Right lobe of liver (tissue), 6 donors: Measurements from ENCODE around the gene IL34. TPM values are rescaled to one million over a fixed set of nuclear protein-coding genes. Genes with fewer than 3 reads are reported as not detected.

ENCODE experiments used
- ATAC-seq, 4 donors: fragments of 200-7000 bp; cut with Tn5 transposase; one replicate each; pipeline ENCODE4 v1.9.1; 2020; ENCODE audit warnings: mild to moderate bottlenecking in 4 of 4, moderate library complexity in 4 of 4
- DNase-seq, 3 donors: peaks; one replicate each; pipeline ENCODE4 v3.0.0-alpha.2; 2020
- H3K27ac ChIP-seq, 3 donors: fragments of 200-600 bp; one replicate each; pipeline ENCODE4 v1.8.0; 2022
- H3K27me3 ChIP-seq, 2 donors: fragments of 200-600 bp; one replicate each; pipeline ENCODE4 v1.8.0; 2022
- H3K36me3 ChIP-seq, 4 donors: fragments of 200-600 bp; sonication (generic) in 1 of 4; one replicate each; pipeline versions ENCODE4 v1.5.1 to v1.8.0; 2017 to 2022; ENCODE audit warnings: control low read depth in 1 of 4
- H3K4me1 ChIP-seq, 4 donors: fragments of 200-600 bp; sonication (generic) in 1 of 4; one replicate each; pipeline versions ENCODE4 v1.5.1 to v1.8.0; 2017 to 2022; ENCODE audit warnings: control low read depth in 1 of 4
- H3K4me3 ChIP-seq, 3 donors: fragments of 200-600 bp; one replicate each; pipeline ENCODE4 v1.8.0; 2022
- H3K9me3 ChIP-seq, 4 donors: fragments of 200-600 bp; sonication (generic) in 1 of 4; one replicate each; pipeline versions ENCODE4 v1.5.1 to v1.8.0; 2017 to 2022; ENCODE audit warnings: control low read depth in 1 of 4
- POLR2A ChIP-seq: fragments of 450-650 bp; IDR thresholded peaks from one replicate; pipeline ENCODE4 v1.6.1; 2017; ENCODE audit warnings: antibody characterized with exemption, mild to moderate bottlenecking
- WGBS: methylation state at CpG from one replicate; pipeline ENCODE4 v1.1.6; 2018; ENCODE audit warnings: low coverage, low lambda C conversion rate; ENCODE audit not compliant: insufficient coverage; ENCODE audit errors: missing lambda C conversion rate; 5-methylcytosine and 5-hydroxymethylcytosine counted together
- intact Hi-C, 2 donors: fragments of 100-400 bp; cut with DNase I; formaldehyde crosslinking; loops; one replicate each; pipeline versions ENCODE4 v1.11.2 to v1.14.1; 2022
- total RNA-seq, 6 experiments: library from RNA; depleted of rRNA in 2 of 6; stranded (reverse); fragments of >200 nt in 2 of 6; fragmentation: NEBNext Ultra II Directional in 3 of 6; extraction: Animal tissue kit (Norgen Biotek cat#: 25700) in 3 of 6; gene quantifications; one replicate each; pipeline versions ENCODE4 v1.1.0 to v1.2.4, GENCODE V29; 2016 to 2023
- TF ChIP-seq, protein P1 (sequence below), 4 donors: fragments of 200-600 bp in 3 of 4; fragments of 450-650 bp in 1 of 4; IDR thresholded peaks; one replicate each; pipeline versions ENCODE4 v1.5.1 to v1.8.0; 2016 to 2022; ENCODE audit warnings: antibody characterized with exemption in 4 of 4, mild to moderate bottlenecking in 2 of 4
- donor health status: DM: no; HTN: yes; CAD: no.
- donor health status: DM: no; HTN: no; CAD: no.
- donor health status: DM: no; HTN: no; CAD: no.
- donor health status: DM: no; HTN: yes; CAD: no.
- donor health status: DM: no; HTN: yes; CAD: no.

Gene IL34
- total RNA-seq, 6 experiments from 2014 or later = 0.27 to 1.1 (median 0.49) TPM

DNA sequence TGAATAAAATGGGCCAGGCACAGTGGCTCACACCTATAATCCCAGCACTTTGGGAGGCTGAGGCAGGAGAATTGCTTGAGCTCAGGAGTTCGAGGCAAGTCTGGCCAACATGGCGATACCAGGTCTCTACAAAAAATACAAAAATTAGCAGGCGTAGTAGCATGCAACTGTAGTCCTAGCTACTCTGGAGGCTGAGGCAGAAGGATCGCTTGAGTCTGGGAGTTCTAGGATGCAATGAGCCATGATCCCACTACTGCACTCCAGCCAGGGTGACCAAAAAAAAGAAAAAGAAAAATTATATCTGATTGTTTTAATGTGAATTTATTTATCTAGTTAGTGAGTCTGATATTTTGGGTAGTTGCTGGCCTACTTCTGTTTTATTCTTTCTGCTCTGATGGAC, 7.0 kb downstream of the IL34 start:
- Histone ChIP-seq H3K4me3 (no peak overlapping the region), H3K36me3 (no peaks in the 10 kb centered on the region), H3K27me3 (no peaks in the 10 kb centered on the region), H3K4me1 (peaks cover 0 to 4% (median under 1%) of the 10 kb centered on the region in 4 donors), H3K27ac (no peak overlapping the region), H3K9me3 (no peaks in the 10 kb centered on the region)
- TF ChIP-seq, protein P1, sequence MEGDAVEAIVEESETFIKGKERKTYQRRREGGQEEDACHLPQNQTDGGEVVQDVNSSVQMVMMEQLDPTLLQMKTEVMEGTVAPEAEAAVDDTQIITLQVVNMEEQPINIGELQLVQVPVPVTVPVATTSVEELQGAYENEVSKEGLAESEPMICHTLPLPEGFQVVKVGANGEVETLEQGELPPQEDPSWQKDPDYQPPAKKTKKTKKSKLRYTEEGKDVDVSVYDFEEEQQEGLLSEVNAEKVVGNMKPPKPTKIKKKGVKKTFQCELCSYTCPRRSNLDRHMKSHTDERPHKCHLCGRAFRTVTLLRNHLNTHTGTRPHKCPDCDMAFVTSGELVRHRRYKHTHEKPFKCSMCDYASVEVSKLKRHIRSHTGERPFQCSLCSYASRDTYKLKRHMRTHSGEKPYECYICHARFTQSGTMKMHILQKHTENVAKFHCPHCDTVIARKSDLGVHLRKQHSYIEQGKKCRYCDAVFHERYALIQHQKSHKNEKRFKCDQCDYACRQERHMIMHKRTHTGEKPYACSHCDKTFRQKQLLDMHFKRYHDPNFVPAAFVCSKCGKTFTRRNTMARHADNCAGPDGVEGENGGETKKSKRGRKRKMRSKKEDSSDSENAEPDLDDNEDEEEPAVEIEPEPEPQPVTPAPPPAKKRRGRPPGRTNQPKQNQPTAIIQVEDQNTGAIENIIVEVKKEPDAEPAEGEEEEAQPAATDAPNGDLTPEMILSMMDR (IDR thresholded peaks at IDR 0.05) = no peak
- no peak for TF ChIP-seq POLR2A
- intact Hi-C loops = loop anchor here in 1 of 2 donors (5.0 kb wide), 1 partner anchor 126 kb away; no protein-coding TSS in a partner anchor
- no peak for DNase-seq
- WGBS = 54% methylated on average over 2 of the region's 4 CpGs
- ATAC-seq = no peak

DNA sequence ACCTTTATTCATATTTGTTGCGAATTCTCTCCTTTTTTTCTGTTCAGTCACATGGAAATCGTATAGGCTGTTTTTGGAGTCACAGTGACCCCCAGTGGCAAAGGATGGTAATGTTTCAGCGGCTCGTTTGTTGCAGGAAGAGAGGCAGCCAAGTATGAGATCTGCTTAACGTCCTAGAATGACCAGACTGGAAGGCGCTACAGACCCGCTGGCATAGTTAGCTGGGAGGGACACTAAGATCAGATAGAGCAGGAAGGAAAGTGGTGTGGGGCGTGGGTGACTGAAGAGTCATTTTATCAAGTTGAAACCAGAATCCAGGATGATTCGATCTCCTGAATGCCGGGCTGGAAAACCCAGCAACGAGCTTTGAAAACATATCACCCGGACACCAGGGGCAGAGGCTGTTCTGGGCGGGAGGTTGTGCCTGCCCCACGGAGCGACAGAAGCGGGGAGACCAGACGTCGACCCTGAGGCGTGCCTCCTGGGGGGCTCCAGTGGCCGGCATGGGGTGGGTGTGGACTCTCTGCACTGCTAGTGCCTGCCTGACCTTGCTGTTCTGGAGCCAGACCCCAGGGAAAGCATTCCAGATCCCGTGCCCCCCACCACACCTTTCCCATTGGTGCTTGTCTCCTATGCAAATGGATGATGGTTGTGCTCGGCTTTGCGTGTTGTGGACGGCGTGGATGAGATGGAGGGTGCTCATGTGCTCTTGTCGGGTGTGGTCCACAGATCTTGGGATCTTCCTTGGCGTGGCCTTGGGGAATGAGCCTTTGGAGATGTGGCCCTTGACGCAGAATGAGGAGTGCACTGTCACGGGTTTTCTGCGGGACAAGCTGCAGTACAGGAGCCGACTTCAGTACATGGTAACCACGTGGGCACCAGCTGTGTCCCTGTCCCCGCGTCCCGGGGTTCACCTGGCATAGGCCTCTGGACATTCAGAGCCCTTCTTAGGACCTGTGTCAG, 7.7 kb downstream of the IL34 start:
- Histone ChIP-seq H3K9me3 (no peaks in the 10 kb centered on the region), H3K4me3 (peak overlapping the region in 1 of 3 donors; percentile 23), H3K4me1 (peaks cover 0 to 4% (median under 1%) of the 10 kb centered on the region in 4 donors), H3K27ac (no peak overlapping the region), H3K36me3 (no peaks in the 10 kb centered on the region), H3K27me3 (no peaks in the 10 kb centered on the region)
- DNase-seq (peak in 1 of 3 donors; percentile 80), ATAC-seq (peak; percentile 88 to 96 (median 90))
- 3% methylated on average over 13 of the region's 35 CpGs for WGBS
- intact Hi-C loops = loop anchor here in 1 of 2 donors (5.0 kb wide), 1 partner anchor 127 kb away; no protein-coding TSS in a partner anchor
- TF ChIP-seq POLR2A = no peak
- TF ChIP-seq, protein P1 (IDR thresholded peaks at IDR 0.05) = peak; percentile 83 to 96 (median 90)

DNA sequence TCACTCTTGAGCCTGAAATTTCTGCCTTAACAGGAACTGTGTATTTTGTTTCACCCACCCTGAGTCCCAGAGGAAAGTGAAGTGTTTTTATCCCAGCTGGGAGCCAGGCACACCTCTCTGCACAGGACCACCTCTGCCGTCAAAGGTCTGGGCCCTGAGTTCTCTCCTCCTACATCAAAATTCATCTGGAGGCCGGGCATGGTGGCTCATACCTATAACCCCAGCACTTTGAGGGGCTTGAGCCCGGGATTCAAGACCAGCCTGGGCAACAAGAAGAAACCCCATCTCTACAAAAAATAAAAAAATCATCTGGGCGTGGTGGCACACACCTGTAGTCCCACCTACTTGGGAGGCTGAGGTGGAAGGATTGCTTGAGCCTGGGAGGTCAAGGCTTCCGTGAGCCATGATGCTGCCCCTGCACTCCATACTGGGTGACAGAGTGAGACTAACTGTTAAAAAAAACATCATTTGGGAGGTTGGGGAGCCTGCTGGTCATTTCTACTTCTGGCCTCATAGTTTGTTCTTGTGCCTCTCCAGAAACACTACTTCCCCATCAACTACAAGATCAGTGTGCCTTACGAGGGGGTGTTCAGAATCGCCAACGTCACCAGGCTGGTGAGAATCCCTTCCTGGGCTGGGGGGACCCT, 9.8 kb downstream of the IL34 start:
- WGBS = 80% methylated on average over 5 of the region's 8 CpGs
- Histone ChIP-seq H3K27me3 (no peaks in the 10 kb centered on the region), H3K36me3 (no peaks in the 10 kb centered on the region), H3K9me3 (no peaks in the 10 kb centered on the region), H3K4me1 (peaks cover 0 to 4% (median under 1%) of the 10 kb centered on the region in 4 donors), H3K27ac (no peak overlapping the region), H3K4me3 (no peak overlapping the region)
- ATAC-seq (no peak), DNase-seq (no peak)
- TF ChIP-seq POLR2A = no peak
- TF ChIP-seq, protein P1 (IDR thresholded peaks at IDR 0.05) = no peak
- intact Hi-C loops = no loop called here

DNA sequence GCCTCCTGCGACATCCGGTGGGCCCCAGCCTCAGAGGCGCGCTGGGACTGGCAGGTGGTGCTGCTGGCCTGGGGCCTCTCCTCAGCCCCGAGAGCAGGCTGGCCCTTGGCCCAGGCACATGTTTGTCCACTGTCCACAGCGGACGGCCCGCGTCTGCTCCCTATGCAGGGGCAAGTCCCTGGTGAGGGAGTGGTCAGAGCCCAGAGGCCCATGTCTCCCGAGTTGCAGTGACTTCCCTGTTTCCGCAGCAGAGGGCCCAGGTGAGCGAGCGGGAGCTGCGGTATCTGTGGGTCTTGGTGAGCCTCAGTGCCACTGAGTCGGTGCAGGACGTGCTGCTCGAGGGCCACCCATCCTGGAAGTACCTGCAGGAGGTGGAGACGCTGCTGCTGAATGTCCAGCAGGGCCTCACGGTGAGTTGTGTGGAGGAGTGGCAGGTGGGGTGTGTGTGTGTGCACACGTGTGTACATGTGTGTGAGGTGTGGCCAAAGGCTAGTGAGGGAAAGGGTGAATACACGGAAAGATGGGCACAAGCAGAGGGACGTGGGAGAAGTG, 10.4 kb downstream of the IL34 start:
- peak; percentile 39 to 60 (median 56) for ATAC-seq
- TF ChIP-seq, protein P1 (IDR thresholded peaks at IDR 0.05) = peak in 1 of 4 donors; percentile 26
- no peak for TF ChIP-seq POLR2A
- intact Hi-C loops = no loop called here
- peaks cover 0 to 4% (median under 1%) of the 10 kb centered on the region in 4 donors for H3K4me1 ChIP-seq
- WGBS = 41% methylated on average over 13 of the region's 22 CpGs
- no peaks in the 10 kb centered on the region for H3K27me3 ChIP-seq
- no peak overlapping the region for H3K27ac ChIP-seq
- H3K9me3 ChIP-seq = no peaks in the 10 kb centered on the region
- DNase-seq = peak; percentile 50 to 65 (median 65)
- no peaks in the 10 kb centered on the region for H3K36me3 ChIP-seq
- no peak overlapping the region for H3K4me3 ChIP-seq
